IMR-90 (cell line): ENCODE results near the gene DHDH. TPM values are rescaled to one million over a fixed set of nuclear protein-coding genes. Genes with fewer than 3 reads are reported as not detected.
"Not testable (repeated sequence)": the region's sequence is repeated elsewhere in the genome, so short reads cannot be mapped to it uniquely, and the experiment has no call there.

Experiments
- ATAC-seq: fragments of 200-7000 bp; cut with Tn5 transposase; 2 replicates; pipeline ENCODE4 v1.9.1; 2020; ENCODE audit warnings: low read depth, mild to moderate bottlenecking, moderate library complexity
- BruUV-seq: library from RNA; stranded (reverse); fragments of 400-500 nt; replicated peaks from 2 replicates; lab custom pipeline; 2021; lab: Mats Ljungman, UMichigan
- CTCF ChIA-PET: fragments of 300-600 bp; formaldehyde crosslinking; extraction: SDS; loops from one replicate; lab custom pipeline; 2021; ENCODE audit warnings: antibody characterized with exemption; lab: Yijun Ruan, JAX
- POLR2A ChIA-PET: fragments of 300-600 bp; sonication (Branson Sonifier 250); formaldehyde crosslinking; loops from one replicate; lab custom pipeline; 2022; ENCODE audit warnings: antibody characterized with exemption; ENCODE audit not compliant: unreplicated experiment; lab: Charles Lee
- DNase-seq: peaks from one replicate; pipeline ENCODE4 v3.0.0; 2013
- H2AFZ ChIP-seq: replicated peaks from 2 replicates; pipeline ENCODE3; 2013; ENCODE audit warnings: low read length, mild to moderate bottlenecking; ENCODE audit not compliant: poor library complexity
- H2AK5ac ChIP-seq: 2 replicates; pipeline ENCODE4 v1.6.1; 2013; ENCODE audit warnings: low read depth, low read length, inconsistent platforms
- H2AK9ac ChIP-seq: replicated peaks from 2 replicates; pipeline ENCODE3; 2013; ENCODE audit warnings: mild to moderate bottlenecking, low read depth, low read length, moderate library complexity; ENCODE audit not compliant: poor library complexity
- H2BK120ac ChIP-seq: 2 replicates; pipeline ENCODE4 v1.6.1; 2013; ENCODE audit warnings: low read depth, low read length, inconsistent platforms
- H2BK15ac ChIP-seq: 3 replicates; pipeline ENCODE4 v1.6.1; 2013; ENCODE audit warnings: low read depth, low read length, inconsistent platforms
- H2BK20ac ChIP-seq: 2 replicates; pipeline ENCODE4 v1.6.1; 2013; ENCODE audit warnings: low read depth, mild to moderate bottlenecking, inconsistent platforms, low read length, moderate library complexity
- H2BK5ac ChIP-seq: 2 replicates; pipeline ENCODE4 v1.6.1; 2013; ENCODE audit warnings: mild to moderate bottlenecking, low read depth, low read length, inconsistent platforms; ENCODE audit not compliant: poor library complexity, severe bottlenecking
- H3K14ac ChIP-seq: replicated peaks from 2 replicates; pipeline ENCODE4 v1.6.1; 2013; ENCODE audit warnings: low read depth, low read length, inconsistent platforms
- H3K18ac ChIP-seq: 2 replicates; pipeline ENCODE4 v1.6.1; 2013; ENCODE audit warnings: low read depth, low read length, control low read depth
- H3K23ac ChIP-seq: 2 replicates; pipeline ENCODE4 v1.6.1; 2013; ENCODE audit warnings: low read depth, low read length, inconsistent platforms
- H3K27ac ChIP-seq: 2 replicates; pipeline ENCODE4 v1.5.1; 2013; ENCODE audit warnings: mild to moderate bottlenecking, control low read depth, low read length; ENCODE audit not compliant: insufficient read depth
- H3K27me3 ChIP-seq: 2 replicates; pipeline ENCODE4 v1.6.1; 2013; ENCODE audit warnings: low read length; ENCODE audit not compliant: control insufficient read depth, insufficient read depth
- H3K36me3 ChIP-seq: 2 replicates; pipeline ENCODE4 v1.6.1; 2013; ENCODE audit warnings: low read length, mixed read lengths; ENCODE audit not compliant: control insufficient read depth, insufficient read depth
- H3K4ac ChIP-seq: 2 replicates; pipeline ENCODE4 v1.6.1; 2013; ENCODE audit warnings: low read depth, low read length, inconsistent platforms
- H3K4me1 ChIP-seq: 2 replicates; pipeline ENCODE4 v1.6.1; 2013; ENCODE audit warnings: low read length, mixed read lengths; ENCODE audit not compliant: control insufficient read depth, insufficient read depth
- H3K4me2 ChIP-seq: 2 replicates; pipeline ENCODE4 v1.6.1; 2013; ENCODE audit warnings: low read depth, mild to moderate bottlenecking, control low read depth, low read length, moderate library complexity
- H3K4me3 ChIP-seq: 2 replicates; pipeline ENCODE4 v1.5.1; 2013; ENCODE audit warnings: low read depth, mild to moderate bottlenecking, control low read depth, low read length, moderate library complexity; ENCODE audit not compliant: insufficient read depth
- H3K56ac ChIP-seq: 2 replicates; pipeline ENCODE4 v1.6.1; 2013; ENCODE audit warnings: low read length, inconsistent platforms; ENCODE audit not compliant: insufficient read depth; ENCODE audit errors: extremely low read depth
- H3K79me1 ChIP-seq, 2 experiments: 2 replicates each; pipeline ENCODE4 v1.6.1; 2013; ENCODE audit warnings: low read length in 2 of 2, inconsistent platforms in 1 of 2, low read depth in 1 of 2
- H3K9ac ChIP-seq: 2 replicates; pipeline ENCODE4 v1.6.1; 2013; ENCODE audit warnings: low read depth, low read length, control low read depth
- H3K9me1 ChIP-seq: 2 replicates; pipeline ENCODE4 v1.6.1; 2013; ENCODE audit warnings: low read length, inconsistent platforms; ENCODE audit not compliant: insufficient read depth
- H3K9me3 ChIP-seq: 2 replicates; pipeline ENCODE4 v1.6.1; 2013; ENCODE audit warnings: low read length; ENCODE audit not compliant: control insufficient read depth, insufficient read depth
- H4K20me1 ChIP-seq: 2 replicates; pipeline ENCODE4 v1.6.1; 2013; ENCODE audit warnings: low read length, inconsistent platforms; ENCODE audit not compliant: insufficient read depth
- H4K5ac ChIP-seq: 2 replicates; pipeline ENCODE4 v1.6.1; 2013; ENCODE audit warnings: mild to moderate bottlenecking, low read depth, low read length, control low read depth
- H4K8ac ChIP-seq, 2 experiments: 2 replicates each; pipeline ENCODE4 v1.6.1; 2013; ENCODE audit warnings: low read depth in 2 of 2, low read length in 2 of 2, control low read depth in 1 of 2, inconsistent platforms in 1 of 2
- H4K91ac ChIP-seq: 2 replicates; pipeline ENCODE4 v1.6.1; 2013; ENCODE audit warnings: low read depth, low read length, inconsistent platforms; ENCODE audit not compliant: insufficient read depth
- WGBS, 2 experiments: methylation state at CpG; one replicate each; pipeline versions ENCODE4 v1.1.5 to v1.1.7; 2013; ENCODE audit warnings: missing lambda C conversion rate in 2 of 2; ENCODE audit not compliant: insufficient read length in 1 of 2; ENCODE audit errors: extremely low coverage in 2 of 2; 5-methylcytosine and 5-hydroxymethylcytosine counted together
- dilution Hi-C: fragments of 300-500 bp; cut with HindIII; formaldehyde crosslinking; loops from one replicate; pipeline ENCODE4 v1.14.3; 2018; ENCODE audit warnings: low sequenced_read_pairs; ENCODE audit not compliant: unreplicated experiment
- in situ Hi-C: fragments of 300-500 bp; cut with MboI; formaldehyde crosslinking; loops from 3 replicates; pipeline ENCODE4 v1.14.3; 2019; ENCODE audit warnings: low sequenced_read_pairs, inconsistent platforms, mixed read lengths
- intact Hi-C: fragments of 100-400 bp; cut with micrococcal nuclease; formaldehyde crosslinking; loops from 2 replicates; pipeline ENCODE4 v1.10.0; 2022
- polyA plus RNA-seq, 3 experiments: library from polyadenylated mRNA; depleted of rRNA; stranded (reverse); fragments of >200 nt; gene quantifications; 2 replicates each; pipeline ENCODE4 v1.2.3, GENCODE V29; 2012; ENCODE audit warnings: low replicate concordance in 1 of 3
- total RNA-seq: library from RNA; depleted of rRNA; stranded (reverse); fragments of >200 nt; gene quantifications from 2 replicates; pipeline ENCODE4 v1.2.3, GENCODE V29; 2012

The DHDH gene
- total and polyA plus RNA-seq, 2 of the 4 experiments (the other 2 are of a cell fraction), result 0.36 to 0.53 TPM

DNA sequence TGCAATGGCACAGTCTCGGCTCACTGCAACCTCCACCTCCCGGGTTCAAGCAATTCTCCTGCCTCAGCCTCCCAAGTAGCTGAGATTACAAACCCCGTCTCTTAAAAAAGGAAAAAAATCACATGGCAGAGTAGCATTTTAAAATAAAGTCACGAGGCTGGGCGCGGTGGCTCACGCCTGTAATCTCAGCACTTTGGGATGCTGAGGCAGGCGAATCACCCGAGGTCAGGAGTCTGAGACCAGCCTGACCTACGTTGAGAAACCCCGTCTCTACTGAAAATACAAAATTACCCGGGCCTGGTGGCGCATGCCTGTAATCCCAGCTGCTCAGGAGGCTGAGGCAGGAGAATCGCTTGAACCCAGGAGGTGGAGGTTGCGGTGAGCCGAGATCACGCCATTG is 5.8 kb upstream of the DHDH start:
- H2BK20ac ChIP-seq, result 0 out of 2 replicates have a peak overlapping the region, but pooled peaks have one; percentile 5
- H3K4me2 ChIP-seq, H3K27me3 ChIP-seq, in situ Hi-C loops, H3K9me1 ChIP-seq, H3K9me3 ChIP-seq, ATAC-seq, H3K14ac ChIP-seq, H3K4me3 ChIP-seq, H3K23ac ChIP-seq, H3K9ac ChIP-seq, H3K79me1 ChIP-seq, H2BK15ac ChIP-seq, dilution Hi-C loops, intact Hi-C loops, H2BK120ac ChIP-seq, H3K18ac ChIP-seq, H4K20me1 ChIP-seq, H2AFZ ChIP-seq, H3K36me3 ChIP-seq, H4K91ac ChIP-seq, DNase-seq, H3K56ac ChIP-seq, H4K8ac ChIP-seq, H2AK9ac ChIP-seq, H3K27ac ChIP-seq, BruUV-seq, H2BK5ac ChIP-seq, H4K5ac ChIP-seq, H2AK5ac ChIP-seq, CTCF ChIA-PET: not testable (repeated sequence)
- peaks cover 11% of the 10 kb centered on the region for H3K4me1 ChIP-seq
- peak overlapping the region; percentile 39; the same call in 1 of the 2 replicates for H3K4ac ChIP-seq
- POLR2A ChIA-PET, result interaction anchor here (0.8 kb wide), 1 partner anchor 36 kb away, joined by 8 read pairs; no protein-coding TSS in a partner anchor
- 92% methylated on average over 6 of the region's 17 CpGs; no CpG with 5 or more reads in 1 of the 2 experiments for WGBS, 2 experiments
